ENCODE measurements around the gene KCNK17. TPM values are rescaled to one million over a fixed set of nuclear protein-coding genes. Genes with fewer than 3 reads are reported as not detected.

Gene KCNK17
- polyA plus RNA-seq, 3 donors: not detected

- H3K27me3 Mint-ChIP-seq (ENCODE audit: low read depth in 3 of 3): peaks cover 0 to 3% (median 1%) of the 10 kb centered on the region in 3 donors
- H3K4me3 Mint-ChIP-seq: no peak overlapping the region
- no peaks in the 10 kb centered on the region for H3K79me2 ChIP-seq (ENCODE audit: insufficient read depth, low read length)
- H3K27me3 ChIP-seq (ENCODE audit: control insufficient read depth in 2 of 2, insufficient read depth in 2 of 2, low read length in 2 of 2): no peaks in the 10 kb centered on the region
- no peak overlapping the region for H3K27ac Mint-ChIP-seq
- H3K36me3 ChIP-seq (replicated peaks in 1 of 2; ENCODE audit: control insufficient read depth in 1 of 2, insufficient read depth in 2 of 2, low read length in 2 of 2): no peaks in the 10 kb centered on the region
- no peak overlapping the region for H3K4me2 ChIP-seq (replicated peaks; ENCODE audit: extremely low read depth, low read length, poor library complexity, severe bottlenecking)
- no peaks in the 10 kb centered on the region for H3K36me3 Mint-ChIP-seq
- H3K4me1 Mint-ChIP-seq: peaks cover 15% of the 10 kb centered on the region
- no CpG with 5 or more reads among the region's 7 CpGs for WGBS (ENCODE audit: insufficient coverage)
- H2AFZ ChIP-seq (ENCODE audit: insufficient read depth, low read depth, low read length, poor library complexity, severe bottlenecking): no peak overlapping the region
- no peaks in the 10 kb centered on the region for H3K9me3 ChIP-seq (replicated peaks in 1 of 2; ENCODE audit: control insufficient read depth in 1 of 2, insufficient read depth in 1 of 2, low read length in 2 of 2)
- H3K9ac ChIP-seq (ENCODE audit: insufficient read depth, low read length, poor library complexity, severe bottlenecking): no peak overlapping the region
- no peaks in the 10 kb centered on the region for H4K20me1 ChIP-seq (ENCODE audit: insufficient read depth, low read length)
- no peak overlapping the region for H3K27ac ChIP-seq (ENCODE audit: low read depth in 1 of 2, low read length in 2 of 2)
- no peak for TF ChIP-seq CTCF (IDR thresholded peaks at IDR 0.05)
- DNase-seq: no peak
- H3K4me1 ChIP-seq (ENCODE audit: control insufficient read depth in 1 of 2, insufficient read depth in 2 of 2, low read length in 2 of 2): peaks cover 7 to 10% of the 10 kb centered on the region in 2 donors
- no peak overlapping the region for H3K4me3 ChIP-seq (replicated peaks in 1 of 3; ENCODE audit: low read depth in 2 of 3, low read length in 3 of 3)
- intact Hi-C loops (cut with micrococcal nuclease): no loop called here
- H3K9me3 Mint-ChIP-seq: peaks cover 0 to 3% (median 0%) of the 10 kb centered on the region in 7 donors
Measured at GRCh38 chr6:39268171-39268570, 46.0 kb downstream of the KCNK17 start.

GRCh38 chr6:39266782-39267355 lies 47.4 kb downstream of the KCNK17 start:
- intact Hi-C loops (cut with micrococcal nuclease): no loop called here
- Histone ChIP-seq H2AFZ (ENCODE audit: insufficient read depth, low read depth, low read length, poor library complexity, severe bottlenecking) (no peak overlapping the region), H3K4me2 (replicated peaks; ENCODE audit: extremely low read depth, low read length, poor library complexity, severe bottlenecking) (no peak overlapping the region), H3K9me3 (replicated peaks in 1 of 2; ENCODE audit: control insufficient read depth in 1 of 2, insufficient read depth in 1 of 2, low read length in 2 of 2) (no peaks in the 10 kb centered on the region), H3K36me3 (replicated peaks in 1 of 2; ENCODE audit: control insufficient read depth in 1 of 2, insufficient read depth in 2 of 2, low read length in 2 of 2) (no peaks in the 10 kb centered on the region), H3K27ac (ENCODE audit: low read depth in 1 of 2, low read length in 2 of 2) (no peak overlapping the region), H3K79me2 (ENCODE audit: insufficient read depth, low read length) (no peaks in the 10 kb centered on the region), H3K4me3 (replicated peaks in 1 of 3; ENCODE audit: low read depth in 2 of 3, low read length in 3 of 3) (no peak overlapping the region), H3K9ac (ENCODE audit: insufficient read depth, low read length, poor library complexity, severe bottlenecking) (no peak overlapping the region), H3K4me1 (ENCODE audit: control insufficient read depth in 1 of 2, insufficient read depth in 2 of 2, low read length in 2 of 2) (peaks cover 7 to 12% of the 10 kb centered on the region in 2 donors), H3K27me3 (ENCODE audit: control insufficient read depth in 2 of 2, insufficient read depth in 2 of 2, low read length in 2 of 2) (no peaks in the 10 kb centered on the region), H4K20me1 (ENCODE audit: insufficient read depth, low read length) (no peaks in the 10 kb centered on the region)
- no peaks in the 10 kb centered on the region for H3K36me3 Mint-ChIP-seq
- DNase-seq: no peak
- H3K27me3 Mint-ChIP-seq (ENCODE audit: low read depth in 3 of 3): no peaks in the 10 kb centered on the region
- H3K27ac Mint-ChIP-seq: no peak overlapping the region
- H3K4me1 Mint-ChIP-seq: peaks cover 15% of the 10 kb centered on the region
- WGBS (ENCODE audit: insufficient coverage): 100% methylated on average over 1 of the region's 5 CpGs
- H3K9me3 Mint-ChIP-seq: no peaks in the 10 kb centered on the region
- TF ChIP-seq CTCF (IDR thresholded peaks at IDR 0.05): no peak
- no peak overlapping the region for H3K4me3 Mint-ChIP-seq
